H1 (cell line): ENCODE data around the gene KLRD1. TPM values are rescaled to one million over a fixed set of nuclear protein-coding genes. Genes with fewer than 3 reads are reported as not detected.
A peak's percentile ranks its signal among the peaks of the same experiment; 100 is the strongest.

Experiments
- CTCF ChIA-PET: fragments of 300-600 bp; sonication (Branson Sonifier 250); formaldehyde crosslinking; loops from one replicate; lab custom pipeline; 2021; ENCODE audit not compliant: partially characterized antibody; lab: Charles Lee
- POLR2A ChIA-PET: fragments of 300-600 bp; sonication (Branson Sonifier 250); formaldehyde crosslinking; loops from one replicate; lab custom pipeline; 2021; ENCODE audit warnings: inconsistent platforms; ENCODE audit not compliant: partially characterized antibody; lab: Charles Lee
- DNase-seq, 2 experiments: peaks; one replicate each; pipeline versions ENCODE4 v3.0.0 to v3.0.0-alpha.2; 2010 to 2022; ENCODE audit warnings: low spot score in 2 of 2, low read depth in 1 of 2, mixed read lengths in 1 of 2
- FAIRE-seq: peaks from 2 replicates; lab custom pipeline; 2011; peaks lifted over from hg19 to GRCh38; lab: Jason Lieb, UNC
- H2AFZ ChIP-seq: 2 replicates; pipeline ENCODE4 v1.8.1; 2012; ENCODE audit warnings: low read length, inconsistent platforms
- H2AK5ac ChIP-seq: 2 replicates; pipeline ENCODE4 v1.6.1; 2013; ENCODE audit warnings: low read depth, low read length
- H2BK120ac ChIP-seq: replicated peaks from 2 replicates; pipeline ENCODE3; 2013; ENCODE audit warnings: low read depth, low read length, inconsistent platforms
- H2BK12ac ChIP-seq: 2 replicates; pipeline ENCODE4 v1.6.1; 2013; ENCODE audit warnings: low read depth, low read length
- H2BK15ac ChIP-seq: 2 replicates; pipeline ENCODE4 v1.6.1; 2013; ENCODE audit warnings: low read length
- H2BK20ac ChIP-seq: 2 replicates; pipeline ENCODE4 v1.6.1; 2013; ENCODE audit warnings: low read length
- H2BK5ac ChIP-seq: 2 replicates; pipeline ENCODE4 v1.6.1; 2013; ENCODE audit warnings: low read depth, low read length
- H3K14ac ChIP-seq: 2 replicates; pipeline ENCODE4 v1.6.1; 2013; ENCODE audit warnings: inconsistent platforms; ENCODE audit not compliant: insufficient read length
- H3K18ac ChIP-seq: 2 replicates; pipeline ENCODE4 v1.6.1; 2013; ENCODE audit warnings: low read length; ENCODE audit errors: extremely low read depth
- H3K23ac ChIP-seq: 2 replicates; pipeline ENCODE4 v1.6.1; 2013; ENCODE audit warnings: inconsistent platforms; ENCODE audit not compliant: insufficient read length
- H3K23me2 ChIP-seq: 2 replicates; pipeline ENCODE4 v1.6.1; 2013; ENCODE audit warnings: low read depth, low read length
- H3K27ac ChIP-seq: 2 replicates; pipeline ENCODE4 v1.6.1; 2011; ENCODE audit warnings: low read depth, low read length, inconsistent platforms
- H3K27me3 ChIP-seq, 4 experiments: replicated peaks in 1 of 4; 1 replicate in 1 of 4; 2 replicates in 3 of 4; pipeline versions ENCODE4 v1.6.1 to v1.8.1; 2011 to 2013; ENCODE audit warnings: low read length in 3 of 4, mild to moderate bottlenecking in 3 of 4, inconsistent platforms in 2 of 4, mixed read lengths in 2 of 4, moderate library complexity in 1 of 4; ENCODE audit not compliant: control insufficient read depth in 3 of 4, insufficient read depth in 3 of 4; ENCODE audit errors: extremely low read depth in 1 of 4
- H3K36me3 ChIP-seq, 4 experiments: 2 replicates each; pipeline versions ENCODE4 v1.6.1 to v1.8.1; 2011 to 2013; ENCODE audit warnings: mild to moderate bottlenecking in 4 of 4, low read length in 3 of 4, moderate library complexity in 2 of 4, control low read depth in 1 of 4, inconsistent platforms in 1 of 4; ENCODE audit not compliant: insufficient read depth in 4 of 4, control insufficient read depth in 2 of 4
- H3K4ac ChIP-seq: replicated peaks from 2 replicates; pipeline ENCODE3; 2013; ENCODE audit warnings: low read length, low read depth, mixed read lengths, inconsistent platforms; ENCODE audit not compliant: insufficient read length
- H3K4me1 ChIP-seq, 4 experiments: replicated peaks in 1 of 4; 1 replicate in 1 of 4; 2 replicates in 3 of 4; pipeline versions ENCODE4 v1.6.1 to v1.8.1; 2011 to 2013; ENCODE audit warnings: low read length in 3 of 4, inconsistent platforms in 2 of 4, mixed read lengths in 1 of 4; ENCODE audit not compliant: insufficient read depth in 4 of 4, control insufficient read depth in 3 of 4
- H3K4me2 ChIP-seq, 2 experiments: 2 replicates each; pipeline versions ENCODE4 v1.6.1 to v1.8.1; 2011 to 2013; ENCODE audit warnings: low read depth in 2 of 2, low read length in 2 of 2, control low read depth in 1 of 2, inconsistent platforms in 1 of 2, mild to moderate bottlenecking in 1 of 2; ENCODE audit not compliant: insufficient read depth in 1 of 2
- H3K4me3 ChIP-seq, 4 experiments: fragments of 200-600, 300-600 bp in 1 of 4; sonication (generic), shearing (Covaris generic), sonication (Bioruptor Twin) in 1 of 4; 2 replicates each; pipeline versions ENCODE4 v1.5.1 to v1.8.1; 2011 to 2016; ENCODE audit warnings: low read length in 4 of 4, low read depth in 3 of 4, control low read depth in 2 of 4, inconsistent platforms in 2 of 4, mild to moderate bottlenecking in 2 of 4, mixed read lengths in 1 of 4, moderate library complexity in 1 of 4; ENCODE audit not compliant: insufficient read depth in 2 of 4; ENCODE audit errors: extremely low read depth in 1 of 4
- H3K56ac ChIP-seq: replicated peaks from 2 replicates; pipeline ENCODE3; 2013; ENCODE audit warnings: low read depth, mild to moderate bottlenecking, mixed read lengths, low read length, inconsistent platforms; ENCODE audit not compliant: insufficient read length
- H3K79me1 ChIP-seq: 2 replicates; pipeline ENCODE4 v1.6.1; 2013; ENCODE audit warnings: low read depth, low read length, control low read depth
- H3K79me2 ChIP-seq, 2 experiments: 2 replicates each; pipeline versions ENCODE4 v1.6.1 to v1.8.1; 2012 to 2013; ENCODE audit warnings: low read length in 2 of 2, mild to moderate bottlenecking in 2 of 2, inconsistent platforms in 1 of 2; ENCODE audit not compliant: insufficient read depth in 2 of 2, control insufficient read depth in 1 of 2
- H3K9ac ChIP-seq, 4 experiments: replicated peaks in 1 of 4; 1 replicate in 1 of 4; 2 replicates in 3 of 4; pipeline versions ENCODE4 v1.6.1 to v1.8.1; 2011 to 2013; ENCODE audit warnings: low read depth in 3 of 4, low read length in 3 of 4, control low read depth in 2 of 4, mild to moderate bottlenecking in 2 of 4, moderate library complexity in 2 of 4, inconsistent platforms in 1 of 4; ENCODE audit errors: extremely low read depth in 1 of 4
- H3K9me3 ChIP-seq, 2 experiments: 2 replicates each; pipeline versions ENCODE4 v1.6.1 to v1.8.1; 2012 to 2013; ENCODE audit warnings: mild to moderate bottlenecking in 2 of 2, moderate library complexity in 2 of 2, control low read depth in 1 of 2, inconsistent platforms in 1 of 2, low read depth in 1 of 2, low read length in 1 of 2, mixed read lengths in 1 of 2; ENCODE audit not compliant: insufficient read depth in 2 of 2
- H4K20me1 ChIP-seq, 2 experiments: replicated peaks in 1 of 2; 2 replicates each; pipeline versions ENCODE3 to v1.8.1; 2011 to 2013; ENCODE audit warnings: inconsistent platforms in 2 of 2, low read length in 2 of 2, mild to moderate bottlenecking in 1 of 2; ENCODE audit not compliant: insufficient read depth in 2 of 2, control insufficient read depth in 1 of 2
- H4K5ac ChIP-seq: 2 replicates; pipeline ENCODE4 v1.6.1; 2013; ENCODE audit warnings: low read length, low read depth, mixed read lengths, inconsistent platforms; ENCODE audit not compliant: insufficient read length
- H4K8ac ChIP-seq: 2 replicates; pipeline ENCODE4 v1.8.0; 2013; ENCODE audit warnings: mild to moderate bottlenecking, moderate library complexity, low read length, inconsistent platforms; ENCODE audit not compliant: insufficient read depth; ENCODE audit errors: extremely low read depth
- H4K91ac ChIP-seq: replicated peaks from 2 replicates; pipeline ENCODE3; 2013; ENCODE audit warnings: low read length, mixed read lengths, inconsistent platforms; ENCODE audit not compliant: insufficient read length
- ASH2L ChIP-seq: fragments of 200-600, 300-600 bp; sonication (generic); IDR thresholded peaks from one replicate; pipeline ENCODE4 v1.7.1; 2017; ENCODE audit warnings: low read length
- ATF2 ChIP-seq: IDR thresholded peaks from 2 replicates; pipeline ENCODE4 v1.6.1; 2012; ENCODE audit warnings: low read length, inconsistent platforms
- BRCA1 ChIP-seq: IDR thresholded peaks from 2 replicates; pipeline ENCODE4 v1.6.1; 2012; ENCODE audit warnings: low read depth, low read length, improper control_type of control experiment
- CHD1 ChIP-seq: IDR thresholded peaks from 2 replicates; pipeline ENCODE4 v1.6.1; 2012; ENCODE audit warnings: low read depth, low read length, improper control_type of control experiment
- EGR1 ChIP-seq: IDR thresholded peaks from 2 replicates; pipeline ENCODE4 v1.6.1; 2011; ENCODE audit warnings: low read depth, low read length, borderline replicate concordance
- EP300 ChIP-seq, 2 experiments: IDR thresholded peaks; 1 replicate in 1 of 2; 2 replicates in 1 of 2; pipeline ENCODE4 v1.6.1; 2011 to 2012; ENCODE audit warnings: low read depth in 2 of 2, low read length in 2 of 2, mild to moderate bottlenecking in 2 of 2, borderline replicate concordance in 1 of 2, inconsistent platforms in 1 of 2, moderate library complexity in 1 of 2
- KDM1A ChIP-seq: fragments of 200-600, 300-600 bp; sonication (generic); IDR thresholded peaks from 2 replicates; pipeline ENCODE4 v1.7.1; 2016; ENCODE audit warnings: mild to moderate bottlenecking, low read length, borderline replicate concordance
- RAD21 ChIP-seq, 2 experiments: IDR thresholded peaks in 1 of 2; conservative IDR thresholded peaks in 1 of 2; 2 replicates each; pipeline ENCODE4 v1.6.1; 2011; ENCODE audit warnings: low read depth in 2 of 2, low read length in 2 of 2, improper control_type of control experiment in 1 of 2, inconsistent platforms in 1 of 2, mild to moderate bottlenecking in 1 of 2, moderate library complexity in 1 of 2
- WGBS, 2 experiments: shearing (Covaris generic) in 1 of 2; methylation state at CpG; one replicate each; pipeline versions ENCODE4 v1.1.6 to v1.1.7; 2013 to 2015; ENCODE audit warnings: low lambda C conversion rate in 2 of 2, mixed read lengths in 2 of 2, inconsistent platforms in 1 of 2, low coverage in 1 of 2, missing lambda C conversion rate in 1 of 2; ENCODE audit not compliant: insufficient replicate concordance in 2 of 2, insufficient coverage in 1 of 2, insufficient read length in 1 of 2; ENCODE audit errors: extremely low coverage in 1 of 2, missing lambda C conversion rate in 1 of 2; 5-methylcytosine and 5-hydroxymethylcytosine counted together
- polyA plus RNA-seq, 7 experiments: library from polyadenylated mRNA; depleted of rRNA in 3 of 7; stranded (reverse) in 5 of 7; unstranded in 2 of 7; fragments of >200 nt in 5 of 7; fragments of 200-250 nt in 2 of 7; gene quantifications; 1 replicate in 5 of 7; 2 replicates in 1 of 7; 4 replicates in 1 of 7; pipeline versions ENCODE4 v1.2.1 to v1.2.3, GENCODE V29; 2011 to 2013; ENCODE audit warnings: missing spikeins in 2 of 7, mixed read lengths in 2 of 7
- total RNA-seq: library from RNA; stranded (reverse); fragmentation: NEBNext Ultra II Directional; extraction: Animal tissue kit (Norgen Biotek cat#: 25700); gene quantifications from 2 replicates; pipeline ENCODE4 v1.2.1, GENCODE V29; 2021

Gene KLRD1
- total and polyA plus RNA-seq, 2 of the 8 experiments (the other 6 are each of a cell fraction or from before 2014, with no cell fraction given), result under 0.01 to 0.06 TPM

- peaks cover 14 to 33% (median 20%) of the 10 kb centered on the region in 4 experiments; a peak in 6 of 7 replicates for H3K4me1 ChIP-seq
- H3K23ac ChIP-seq, result no peak overlapping the region
- no peak overlapping the region for H3K4me3 ChIP-seq
- H3K9ac ChIP-seq, result no peak overlapping the region
- no peaks in the 10 kb centered on the region for H3K79me2 ChIP-seq
- no peak overlapping the region for H2AK5ac ChIP-seq
- H3K4ac ChIP-seq, result no peak overlapping the region
- no peak overlapping the region for H3K18ac ChIP-seq
- TF ChIP-seq ATF2 (no peak), CHD1 (no peak), RAD21 (IDR thresholded peaks at IDR 0.05 in 1 of 2, conservative IDR thresholded peaks at IDR 0.05 in 1 of 2; ENCODE audit: low read depth in 2 of 2, low read length in 2 of 2) (no peak), KDM1A (no peak), BRCA1 (no peak), EGR1 (no peak), EP300 (IDR thresholded peaks at IDR 0.05; ENCODE audit: borderline replicate concordance in 1 of 2, low read depth in 2 of 2, low read length in 2 of 2) (no peak), ASH2L (no peak)
- WGBS, 2 experiments, result 65% methylated on average over 3 of the region's 3 CpGs; no CpG with 5 or more reads in 1 of the 2 experiments
- DNase-seq, result no peak
- peaks cover 5% of the 10 kb centered on the region for H3K23me2 ChIP-seq
- H3K14ac ChIP-seq, result no peak overlapping the region
- no peaks in the 10 kb centered on the region for H3K27me3 ChIP-seq
- no peak overlapping the region for H4K5ac ChIP-seq
- no peak overlapping the region for H4K8ac ChIP-seq
- no peak overlapping the region for H2BK15ac ChIP-seq
- no peak overlapping the region for H2BK12ac ChIP-seq
- no peak overlapping the region for H2BK5ac ChIP-seq
- no peak overlapping the region for H2BK120ac ChIP-seq
- FAIRE-seq, result no peak
- POLR2A ChIA-PET, result no interaction called here
- peaks cover 0 to under 1% of the 10 kb centered on the region in 2 experiments; a peak in 2 of 4 replicates for H3K9me3 ChIP-seq
- no peak overlapping the region; the same call in 1 of the 2 replicates for H2BK20ac ChIP-seq
- no peak overlapping the region for H4K91ac ChIP-seq
- no peak overlapping the region; a peak in 1 of 4 replicates for H3K4me2 ChIP-seq
- 0 out of 2 replicates have a peak overlapping the region, but pooled peaks have one; percentile 65 for H2AFZ ChIP-seq
- H3K79me1 ChIP-seq, result no peaks in the 10 kb centered on the region
- no peak overlapping the region for H3K27ac ChIP-seq
- no peak overlapping the region for H3K56ac ChIP-seq
- H3K36me3 ChIP-seq, result no peaks in the 10 kb centered on the region
- no peaks in the 10 kb centered on the region for H4K20me1 ChIP-seq
- CTCF ChIA-PET, result no interaction called here
Observed at GRCh38 chr12:10362325-10362724, 54.7 kb downstream of the KLRD1 start.
